Right hindlimb (tissue), 1 donor: ENCODE results near the gene PRR13.
"Not testable (repeated sequence)": the region's sequence is repeated elsewhere in the genome, so short reads cannot be mapped to it uniquely, and the experiment has no call there.

Source experiments
- DNase-seq: peaks from one replicate; pipeline ENCODE4 v3.0.0-alpha.2; 2018

Gene PRR13, protein sequence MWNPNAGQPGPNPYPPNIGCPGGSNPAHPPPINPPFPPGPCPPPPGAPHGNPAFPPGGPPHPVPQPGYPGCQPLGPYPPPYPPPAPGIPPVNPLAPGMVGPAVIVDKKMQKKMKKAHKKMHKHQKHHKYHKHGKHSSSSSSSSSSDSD

DNA sequence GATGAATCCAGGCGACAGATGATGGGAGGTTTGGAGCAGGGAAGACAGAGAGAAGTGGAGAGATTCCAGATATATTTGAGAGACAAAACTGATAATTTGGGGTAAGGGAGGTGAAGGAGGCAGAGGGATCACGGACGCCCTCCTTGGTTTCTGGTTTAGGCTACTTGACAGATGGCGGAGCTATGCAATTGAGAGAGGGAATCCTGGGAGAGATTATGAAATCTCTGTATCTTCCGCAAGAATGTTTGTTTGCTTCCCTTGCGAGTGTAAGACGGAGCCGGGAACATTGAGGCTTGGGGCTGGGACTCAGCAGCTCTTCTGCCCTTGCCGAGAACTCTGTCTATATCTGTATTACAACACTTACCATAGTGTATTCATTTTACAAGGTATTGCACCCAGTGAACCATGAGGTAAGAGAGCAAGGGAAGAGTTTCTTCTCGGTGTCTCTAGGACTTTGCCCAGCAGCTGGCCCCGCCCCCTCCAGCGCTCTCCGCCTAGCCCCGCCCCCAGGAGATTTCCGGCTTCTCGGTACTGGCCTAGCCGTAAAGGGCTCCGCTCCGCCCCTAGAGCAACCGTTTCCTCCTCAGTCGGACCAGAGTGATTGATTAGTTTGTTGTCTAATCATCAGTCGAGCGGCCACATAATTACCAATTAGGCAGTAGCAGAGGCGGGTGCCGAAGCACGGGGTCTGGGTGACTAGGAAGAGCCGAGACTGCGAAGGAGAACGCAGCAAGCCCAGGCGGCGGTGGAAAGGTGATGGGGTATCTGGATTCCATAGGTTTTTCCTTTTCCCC is at the start of gene PRR13:
Gene PRR13 (plus strand): TSS at position 695 of the 794 bp plus-strand sequence. CDS start 981 bp downstream, outside the sequence.
- DNase-seq = peak; percentile 99

- no peak for DNase-seq
Measured at GRCh38 chr12:53399896-53400295, 41.6 kb upstream of the PRR13 start.

GRCh38 chr12:53402351-53402750 is 39.2 kb upstream of the PRR13 start:
- not testable (repeated sequence) for DNase-seq

DNA sequence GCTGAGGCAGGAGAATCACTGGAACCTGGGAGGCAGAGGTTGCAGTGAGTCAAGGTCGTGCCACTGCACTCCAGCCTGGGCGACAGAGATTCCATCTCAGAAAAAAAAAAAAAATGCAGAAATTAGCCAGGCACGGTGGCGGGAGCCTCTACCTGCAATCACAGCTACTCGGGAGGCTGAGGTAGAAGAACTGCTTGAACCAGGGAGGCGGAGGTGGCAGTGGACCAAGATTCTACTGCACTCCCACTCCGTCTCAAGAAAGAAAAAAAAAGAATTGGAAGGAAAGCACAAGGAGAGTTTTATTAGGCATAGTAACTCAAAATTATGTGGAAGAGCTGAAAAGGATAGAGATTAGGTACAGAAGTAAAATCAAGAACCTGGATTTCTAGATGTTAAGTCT is 38.7 kb upstream of the PRR13 start:
- DNase-seq = no peak

DNA sequence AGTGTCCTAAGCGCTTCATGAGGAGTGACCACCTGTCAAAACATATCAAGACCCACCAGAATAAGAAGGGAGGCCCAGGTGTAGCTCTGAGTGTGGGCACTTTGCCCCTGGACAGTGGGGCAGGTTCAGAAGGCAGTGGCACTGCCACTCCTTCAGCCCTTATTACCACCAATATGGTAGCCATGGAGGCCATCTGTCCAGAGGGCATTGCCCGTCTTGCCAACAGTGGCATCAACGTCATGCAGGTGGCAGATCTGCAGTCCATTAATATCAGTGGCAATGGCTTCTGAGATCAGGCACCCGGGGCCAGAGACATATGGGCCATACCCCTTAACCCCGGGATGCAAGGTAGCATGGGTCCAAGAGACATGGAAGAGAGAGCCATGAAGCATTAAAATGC is 30.6 kb upstream of the PRR13 start:
- no peak for DNase-seq

DNA sequence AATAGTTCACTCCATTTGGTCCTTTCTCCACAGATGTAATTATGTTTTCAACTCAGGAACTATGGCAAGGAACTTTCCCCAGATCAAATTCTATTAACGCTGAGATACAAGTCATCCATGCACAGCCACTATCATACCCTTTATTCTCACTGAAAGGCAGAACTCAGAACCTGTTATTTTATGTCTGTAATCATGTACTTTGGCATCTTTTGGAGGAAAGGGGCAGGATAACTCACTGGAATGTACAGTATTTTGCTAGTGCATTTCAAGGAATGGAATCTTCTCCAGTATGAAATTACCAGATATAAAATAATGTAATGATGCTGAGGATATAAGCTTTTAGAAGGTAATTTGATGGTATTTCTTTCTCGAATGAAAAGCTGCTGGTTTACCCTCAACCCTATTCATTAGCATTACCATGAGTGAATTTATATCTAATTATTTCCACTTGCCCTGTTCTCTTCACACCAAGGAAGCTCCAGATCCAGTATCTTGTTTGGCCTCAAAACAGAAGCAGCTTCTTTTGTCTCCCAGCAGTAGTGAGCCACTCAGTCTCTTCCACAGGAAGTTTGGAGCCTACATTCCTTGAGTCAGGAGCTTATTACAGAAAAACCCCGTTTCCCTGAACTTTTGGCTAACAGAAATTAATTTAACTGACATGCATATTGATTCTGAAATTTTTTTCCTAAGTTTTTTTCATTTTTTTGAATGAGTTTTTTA is 27.9 kb upstream of the PRR13 start:
- no peak for DNase-seq

DNA sequence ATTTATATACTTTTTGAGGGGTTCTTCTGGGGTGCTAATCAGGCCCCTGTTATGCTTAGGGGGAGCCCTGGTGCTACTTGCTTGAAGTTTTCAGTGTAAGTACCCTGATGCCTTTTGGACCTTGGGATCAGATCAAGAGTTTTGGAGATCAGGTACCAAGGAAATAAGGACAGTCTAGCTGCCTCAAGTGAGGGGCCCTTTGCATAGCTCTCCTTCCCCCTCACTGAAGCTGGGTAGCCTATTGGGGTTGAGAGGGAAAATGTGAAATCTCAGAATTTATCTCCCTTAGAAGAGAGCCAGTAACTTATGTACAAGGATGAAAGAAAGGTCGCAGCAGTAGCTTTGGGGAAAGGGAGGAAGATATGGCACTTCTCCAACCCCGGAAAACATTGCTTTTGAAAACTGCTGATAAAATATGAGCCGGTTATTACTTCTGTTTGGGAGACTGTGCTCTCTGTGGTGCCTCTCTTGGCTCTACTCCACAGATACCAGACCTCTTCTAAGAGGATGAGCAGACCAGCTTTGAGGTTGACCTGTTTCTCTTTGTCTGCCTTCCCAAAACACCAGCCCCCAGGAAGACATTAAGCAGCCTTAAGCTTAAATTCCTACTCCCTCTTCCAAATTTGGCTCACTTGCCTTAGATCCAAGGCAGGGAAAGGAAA is 26.6 kb upstream of the PRR13 start:
- DNase-seq = no peak

DNA sequence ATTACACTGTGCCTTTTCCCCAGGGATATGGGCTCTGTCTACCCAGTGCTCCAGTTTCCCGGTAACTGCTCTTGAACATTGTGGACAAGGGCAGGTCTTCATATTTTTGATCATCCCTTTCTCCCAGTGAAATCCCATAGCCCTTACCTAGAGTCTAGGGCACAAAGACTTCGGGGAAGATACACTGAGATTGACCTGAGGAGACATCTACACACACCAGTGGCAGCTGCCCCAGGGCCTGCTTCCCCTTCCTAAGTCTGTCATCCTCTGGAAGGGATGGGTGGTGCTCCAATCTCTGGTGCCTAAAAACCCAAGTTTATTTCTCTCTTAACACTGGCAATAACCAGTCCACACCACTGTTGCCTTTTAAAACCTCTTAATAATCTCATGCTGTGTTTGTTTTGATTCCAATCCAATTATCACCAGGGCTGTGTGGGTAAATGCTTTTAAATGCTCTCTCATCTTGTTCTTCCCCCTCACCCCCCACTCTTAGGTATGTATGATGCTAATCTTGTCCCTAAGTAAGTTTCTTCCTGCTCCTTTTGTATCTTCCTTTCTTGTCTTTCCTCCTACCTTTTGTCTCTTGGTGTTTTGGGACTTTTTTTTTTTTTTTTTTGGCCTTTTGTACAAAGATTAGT is 25.7 kb upstream of the PRR13 start:
- not testable (repeated sequence) for DNase-seq

DNA sequence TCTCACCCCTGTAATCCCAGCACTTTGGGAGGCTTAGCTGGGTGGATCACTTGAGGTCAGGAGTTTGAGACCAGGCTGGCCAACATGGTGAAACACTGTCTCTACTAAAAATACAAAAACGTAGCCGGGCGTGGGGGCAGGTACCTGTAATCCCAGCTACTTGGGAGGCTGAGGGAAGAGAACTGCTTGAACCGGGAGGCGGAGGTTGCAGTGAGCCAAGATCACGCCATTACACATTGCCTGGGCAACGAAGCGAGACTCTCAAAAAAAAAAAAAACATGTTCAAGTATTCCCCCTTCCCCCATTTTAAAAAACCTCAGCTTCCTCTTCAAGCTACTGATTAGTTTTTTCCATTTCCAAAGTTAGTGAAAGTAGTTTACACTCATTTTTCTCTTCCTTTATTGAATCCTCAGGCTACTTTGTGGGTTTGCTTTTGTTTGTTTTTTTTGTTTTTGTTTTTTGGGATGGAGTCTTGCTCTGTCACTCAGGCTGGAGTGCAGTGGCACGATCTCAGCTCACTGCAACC is 24.2 kb upstream of the PRR13 start:
- DNase-seq = not testable (repeated sequence)

GRCh38 chr12:53418221-53418620 is 23.3 kb upstream of the PRR13 start:
- no peak for DNase-seq

DNA sequence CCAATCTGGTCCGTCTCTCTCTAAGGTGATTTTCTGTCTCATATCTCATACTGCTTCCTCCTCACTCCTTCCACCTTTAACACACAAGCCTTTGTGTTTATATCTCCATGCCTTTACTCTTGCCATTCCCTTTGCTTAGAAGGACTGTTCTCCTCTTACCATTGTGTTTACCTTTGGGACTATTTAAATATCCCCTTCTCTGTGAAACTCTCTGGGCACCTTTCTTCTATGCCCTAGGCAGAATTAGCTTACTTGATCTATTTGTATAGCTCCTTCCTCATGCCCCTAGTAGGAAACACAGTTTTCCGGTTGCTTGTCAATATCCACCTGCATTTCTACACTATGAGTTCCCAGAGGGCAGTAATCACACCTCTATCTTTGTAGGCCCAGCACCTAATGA is 21.8 kb upstream of the PRR13 start:
- no peak for DNase-seq

DNA sequence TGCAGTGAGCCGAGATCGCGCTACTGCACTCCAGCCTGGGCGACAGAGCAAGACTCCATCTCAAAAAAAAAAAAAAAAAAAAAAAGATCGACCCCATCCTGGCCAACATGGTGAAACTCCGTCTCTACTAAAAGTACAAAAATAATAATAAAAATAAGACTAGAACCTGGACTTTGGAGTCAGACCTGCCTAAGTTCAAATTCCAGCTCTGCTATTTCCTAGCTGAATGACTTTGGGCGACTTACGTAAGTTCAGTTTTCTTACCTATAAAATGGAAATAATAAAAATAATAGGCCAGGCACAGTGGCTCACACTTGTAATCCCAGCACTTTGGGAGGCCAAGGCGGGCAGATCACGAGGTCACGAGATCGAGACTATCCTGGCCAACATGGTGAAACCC is 19.3 kb upstream of the PRR13 start:
- DNase-seq = not testable (repeated sequence)

DNA sequence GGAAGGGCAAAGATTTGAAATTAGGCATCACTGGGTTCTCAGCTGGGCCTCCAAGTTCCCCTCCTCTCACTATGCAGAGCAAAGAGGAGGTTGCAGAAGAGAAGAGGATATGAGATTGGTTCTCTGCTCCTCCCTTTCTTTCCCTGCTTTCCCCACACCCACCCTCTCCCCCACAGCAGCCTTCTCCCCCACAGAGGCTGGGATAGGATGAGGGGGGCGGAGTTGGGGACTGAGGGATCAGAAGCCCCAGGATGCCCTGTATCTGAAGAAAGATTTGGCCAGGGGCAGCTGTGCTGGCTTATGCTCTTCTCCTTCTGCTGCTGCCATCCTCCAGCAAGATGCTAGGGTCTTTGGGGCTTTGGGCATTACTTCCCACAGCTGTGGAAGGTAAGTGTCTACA is 17.9 kb upstream of the PRR13 start, which contains the start of gene AMHR2:
Gene AMHR2 (plus strand): TSS at position 259 of the 400 bp plus-strand sequence. CDS start 80 bp downstream, at position 339.
- DNase-seq = no peak

DNA sequence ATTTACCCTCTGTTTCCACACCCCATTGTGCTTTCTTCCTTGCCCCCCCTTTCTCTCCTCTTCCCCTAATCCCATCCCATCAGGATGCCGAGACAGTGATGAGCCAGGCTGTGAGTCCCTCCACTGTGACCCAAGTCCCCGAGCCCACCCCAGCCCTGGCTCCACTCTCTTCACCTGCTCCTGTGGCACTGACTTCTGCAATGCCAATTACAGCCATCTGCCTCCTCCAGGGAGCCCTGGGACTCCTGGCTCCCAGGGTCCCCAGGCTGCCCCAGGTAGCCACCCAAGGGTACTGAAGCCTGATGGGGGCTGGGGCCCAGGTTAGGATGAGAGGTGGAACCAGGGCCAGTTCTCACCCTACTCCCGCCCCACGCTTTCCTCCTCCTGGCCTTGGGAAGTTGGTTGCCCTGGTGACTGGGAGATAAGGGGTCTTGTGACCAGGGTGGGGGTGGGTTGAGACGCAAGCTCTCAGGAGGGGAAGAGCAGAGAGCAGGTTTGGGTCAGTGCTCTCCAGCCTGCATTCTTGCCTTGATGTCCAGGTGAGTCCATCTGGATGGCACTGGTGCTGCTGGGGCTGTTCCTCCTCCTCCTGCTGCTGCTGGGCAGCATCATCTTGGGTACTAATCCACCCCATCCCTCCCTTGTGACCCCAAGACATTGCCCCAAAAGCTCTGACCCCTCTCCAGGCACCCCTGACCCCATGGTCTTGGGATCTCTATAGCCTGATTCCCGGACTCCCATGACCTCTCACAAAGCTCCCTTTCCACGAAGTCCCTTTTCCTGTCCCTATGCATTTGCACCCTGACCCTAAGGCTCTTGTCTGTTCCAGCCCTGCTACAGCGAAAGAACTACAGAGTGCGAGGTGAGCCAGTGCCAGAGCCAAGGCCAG is 16.7 kb upstream of the PRR13 start:
- DNase-seq = no peak

DNA sequence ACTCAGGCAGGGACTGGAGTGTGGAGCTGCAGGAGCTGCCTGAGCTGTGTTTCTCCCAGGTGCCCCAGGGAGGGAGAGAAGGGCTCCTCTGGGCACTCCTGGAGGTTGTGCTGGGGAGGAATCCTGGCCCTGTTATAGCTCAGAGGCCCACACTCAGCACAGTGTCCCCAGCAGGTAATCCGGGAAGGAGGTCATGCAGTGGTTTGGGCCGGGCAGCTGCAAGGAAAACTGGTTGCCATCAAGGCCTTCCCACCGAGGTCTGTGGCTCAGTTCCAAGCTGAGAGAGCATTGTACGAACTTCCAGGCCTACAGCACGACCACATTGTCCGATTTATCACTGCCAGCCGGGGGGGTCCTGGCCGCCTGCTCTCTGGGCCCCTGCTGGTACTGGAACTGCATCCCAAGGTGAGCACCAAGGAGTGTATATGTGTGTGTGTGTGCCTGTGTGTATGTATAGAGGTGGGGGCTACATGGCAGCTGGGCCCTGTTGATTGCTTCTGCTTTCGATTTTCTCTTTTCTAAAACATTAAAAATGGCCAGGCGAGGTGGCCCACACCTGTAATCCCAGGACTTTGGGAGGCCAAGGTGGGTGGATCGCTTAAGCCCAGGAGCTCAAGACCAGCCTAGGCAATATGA is 15.9 kb upstream of the PRR13 start:
- no peak for DNase-seq

DNA sequence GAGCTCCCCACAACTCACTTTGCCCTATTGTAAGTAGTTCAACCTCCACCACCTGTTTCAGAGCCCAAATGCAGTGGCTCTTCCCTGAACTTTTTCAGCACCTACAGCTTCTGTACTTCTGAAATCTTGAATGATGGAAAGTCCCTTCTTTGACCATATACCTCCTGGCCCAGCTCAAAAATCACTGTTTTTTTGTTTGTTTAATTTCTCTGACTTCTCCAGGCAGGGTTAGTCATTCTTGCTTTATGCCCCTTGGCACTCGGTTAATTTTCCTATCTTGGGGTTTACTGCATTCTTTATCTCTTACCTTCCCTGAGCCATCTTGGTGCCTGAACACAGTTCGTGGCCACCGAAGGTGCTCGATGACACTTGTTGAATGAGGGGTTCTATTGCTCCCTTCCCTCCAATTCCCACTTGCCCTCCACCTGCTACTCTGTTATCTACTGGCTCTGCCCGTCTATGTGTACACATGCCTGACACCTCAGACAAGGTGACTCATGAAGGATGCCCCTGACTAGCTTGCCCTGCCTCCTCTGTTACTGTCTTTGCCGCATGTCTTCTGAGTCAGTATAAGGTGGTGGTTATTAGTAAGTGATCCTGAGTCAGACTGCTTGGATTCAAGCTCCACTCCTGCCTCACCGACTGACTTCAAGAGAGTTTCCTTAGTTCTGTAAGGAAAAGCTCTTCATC is 13.5 kb upstream of the PRR13 start:
- DNase-seq = no peak

DNA sequence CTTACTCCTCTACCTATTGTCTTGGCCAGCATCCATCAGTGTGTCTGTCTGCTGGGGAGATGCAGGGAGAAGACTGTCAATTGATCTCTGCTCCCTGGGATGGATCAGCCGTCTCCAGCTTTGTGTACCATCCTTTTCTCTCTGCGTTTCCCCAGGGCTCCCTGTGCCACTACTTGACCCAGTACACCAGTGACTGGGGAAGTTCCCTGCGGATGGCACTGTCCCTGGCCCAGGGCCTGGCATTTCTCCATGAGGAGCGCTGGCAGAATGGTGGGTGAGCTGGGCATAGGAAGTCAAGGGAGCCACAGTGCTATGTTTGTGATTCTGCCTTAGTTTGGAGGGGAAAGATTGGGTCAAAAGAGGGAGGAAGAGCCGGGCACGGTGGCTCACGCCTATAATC is 12.8 kb upstream of the PRR13 start:
- no peak for DNase-seq

- no peak for DNase-seq
Measured at GRCh38 chr12:53430116-53430515, 11.4 kb upstream of the PRR13 start.

GRCh38 chr12:53431187-53431586 is 10.3 kb upstream of the PRR13 start:
- DNase-seq = no peak

GRCh38 chr12:53435326-53435725 is 6.2 kb upstream of the PRR13 start:
- not testable (repeated sequence) for DNase-seq
